GM19043 (cell line): ENCODE results near the gene PTPN9.
"Not testable (repeated sequence)": the region's sequence is repeated elsewhere in the genome, so short reads cannot be mapped to it uniquely, and the experiment has no call there.

Source experiments
- ATAC-seq: cut with Tn5 transposase; IDR thresholded peaks from one replicate; pipeline ENCODE4 v1.9.1; 2021; ENCODE audit warnings: low read depth; ENCODE audit not compliant: unreplicated experiment

The PTPN9 gene

DNA sequence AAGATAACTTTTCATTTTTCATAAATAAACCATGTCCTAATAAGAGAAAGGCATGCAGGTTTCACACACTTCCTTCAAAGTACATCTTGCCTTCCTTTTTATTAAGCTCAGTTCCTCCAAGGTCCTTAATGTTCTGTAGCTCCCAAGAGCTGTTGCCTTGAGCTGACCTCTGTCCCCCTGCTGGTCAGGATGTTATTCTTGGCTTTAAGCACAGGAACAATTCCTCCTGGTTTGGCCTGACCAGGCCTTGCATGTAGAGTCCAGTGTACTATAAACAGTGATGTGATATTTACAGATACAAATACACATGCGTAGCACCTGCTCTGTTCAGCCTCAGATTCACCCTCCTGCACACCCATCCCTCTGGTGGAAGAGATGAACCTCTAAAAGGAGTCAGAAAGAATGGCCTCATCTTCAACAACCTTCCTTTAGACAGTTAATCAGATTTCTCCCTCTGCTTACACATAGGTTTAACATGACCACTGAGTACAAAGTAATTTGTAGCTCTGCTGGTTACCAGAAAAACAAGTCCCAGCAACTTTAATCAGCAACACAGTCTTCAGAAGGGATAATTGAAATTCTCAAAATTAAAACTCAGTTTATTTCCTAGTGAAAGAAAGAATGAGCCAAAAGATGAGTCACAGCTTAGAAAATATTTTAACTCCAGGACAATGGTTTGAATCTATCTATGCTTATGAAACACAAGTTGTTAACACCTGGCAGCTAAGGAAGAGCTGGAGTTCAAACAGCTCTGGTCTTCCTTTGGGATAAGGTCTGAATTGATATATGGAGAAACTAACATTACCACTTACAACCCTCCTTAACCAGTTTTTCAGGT is 46.5 kb downstream of the PTPN9 start:
- ATAC-seq = no peak

DNA sequence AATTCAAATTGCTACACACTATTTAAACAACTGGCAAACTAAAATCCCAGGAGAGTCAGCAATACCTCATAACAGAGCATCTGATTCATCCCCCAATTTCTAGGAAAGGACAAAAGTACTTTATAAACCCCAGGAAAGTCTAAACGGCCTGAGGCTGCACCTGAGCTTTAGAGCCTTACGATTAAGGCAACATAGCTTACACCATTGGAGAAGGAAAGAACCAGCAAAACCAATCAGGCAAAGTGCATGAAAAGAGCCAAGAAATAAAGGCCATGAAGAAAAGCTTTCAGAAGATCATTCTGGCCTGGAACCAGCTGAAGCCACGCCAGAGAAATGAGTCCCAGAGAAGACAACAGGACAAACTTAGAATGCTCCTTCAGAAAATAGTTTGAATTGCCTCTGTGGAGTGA is 48.1 kb downstream of the PTPN9 start:
- ATAC-seq = no peak

- ATAC-seq = no peak
Measured at GRCh38 chr15:75530169-75530568, 48.9 kb downstream of the PTPN9 start.

- not testable (repeated sequence) for ATAC-seq
Measured at GRCh38 chr15:75525756-75526155, 53.4 kb downstream of the PTPN9 start.

DNA sequence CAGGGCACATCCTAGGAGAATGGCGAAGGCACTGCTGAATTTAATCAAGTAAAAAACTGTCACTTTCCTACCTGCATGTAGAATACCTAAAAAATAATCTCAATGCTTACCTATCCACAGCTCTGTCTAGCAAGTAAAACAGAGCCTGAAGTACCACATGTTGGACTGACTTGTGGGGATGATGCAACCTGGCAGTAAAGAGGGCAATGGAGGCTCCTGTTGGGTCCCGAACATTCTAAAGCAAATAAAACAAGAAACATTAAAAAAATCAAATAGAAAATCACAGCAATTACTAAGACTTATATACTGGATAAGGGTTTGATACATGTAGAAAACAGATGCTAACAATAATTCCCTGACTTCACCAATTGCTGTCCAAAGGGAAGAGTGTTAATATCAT is 56.1 kb downstream of the PTPN9 start:
- ATAC-seq = no peak

DNA sequence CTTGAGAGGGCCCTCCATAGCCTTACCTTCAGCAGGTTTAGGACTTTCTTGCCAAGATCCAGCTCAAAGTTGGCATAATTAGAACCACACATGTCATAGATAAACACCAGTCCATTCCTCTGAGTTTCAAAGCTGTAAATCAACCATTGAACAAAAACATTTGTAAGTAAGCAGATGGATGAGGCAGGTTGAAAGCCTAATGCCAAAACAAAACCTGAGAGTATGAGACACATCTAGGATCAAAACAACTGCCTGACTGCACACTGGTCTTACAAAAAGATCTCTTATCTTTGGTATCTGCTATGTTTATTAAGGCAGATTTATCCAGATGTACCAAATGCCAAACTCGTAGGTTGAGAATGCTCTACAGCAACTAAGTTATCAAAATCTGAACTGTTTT is 61.9 kb downstream of the PTPN9 start:
- ATAC-seq = no peak

GRCh38 chr15:75508840-75509532 is 70.1 kb downstream of the PTPN9 start:
- ATAC-seq = no peak

DNA sequence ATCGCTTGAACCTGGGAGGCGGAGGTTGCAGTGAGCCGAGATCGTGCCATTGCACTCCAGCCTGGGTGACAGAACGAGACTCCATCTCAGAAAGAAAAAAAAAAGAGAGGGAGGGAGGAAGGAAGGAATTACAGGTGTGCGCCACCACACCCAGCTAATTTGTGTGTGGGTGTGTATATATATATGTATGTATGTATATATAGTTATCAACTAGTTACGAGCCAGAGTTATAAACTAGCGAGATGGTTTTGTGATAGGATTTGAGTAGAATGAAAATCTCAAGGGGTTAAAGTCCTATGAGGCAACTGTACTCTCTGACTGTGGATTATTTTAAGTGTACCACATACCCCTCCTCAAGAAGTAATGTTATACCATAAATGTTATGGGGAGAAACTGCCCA is 76.8 kb downstream of the PTPN9 start:
- ATAC-seq = no peak

GRCh38 chr15:75493732-75494131 is 85.4 kb downstream of the PTPN9 start:
- no peak for ATAC-seq

- ATAC-seq = no peak
Measured at GRCh38 chr15:75483961-75484360, 95.2 kb downstream of the PTPN9 start.

DNA sequence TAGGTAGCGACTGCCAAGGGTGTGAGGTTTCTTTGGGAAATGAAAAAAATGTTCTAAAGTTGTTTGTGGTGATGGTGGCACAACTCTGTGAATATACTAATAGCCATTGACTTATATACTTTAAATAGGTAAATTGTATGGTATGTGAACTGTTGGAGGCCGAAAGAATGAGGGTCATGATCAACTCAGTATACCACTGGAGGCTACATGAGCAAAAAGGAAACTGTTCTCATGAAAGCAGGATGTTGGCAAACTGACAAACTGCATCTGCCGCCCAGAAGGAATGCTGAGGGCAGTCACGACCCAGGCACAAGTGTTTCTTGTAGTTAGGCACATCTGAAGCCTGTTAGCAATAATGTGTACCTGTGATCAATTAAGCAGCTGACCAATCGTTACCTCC is 95.6 kb downstream of the PTPN9 start:
- not testable (repeated sequence) for ATAC-seq

DNA sequence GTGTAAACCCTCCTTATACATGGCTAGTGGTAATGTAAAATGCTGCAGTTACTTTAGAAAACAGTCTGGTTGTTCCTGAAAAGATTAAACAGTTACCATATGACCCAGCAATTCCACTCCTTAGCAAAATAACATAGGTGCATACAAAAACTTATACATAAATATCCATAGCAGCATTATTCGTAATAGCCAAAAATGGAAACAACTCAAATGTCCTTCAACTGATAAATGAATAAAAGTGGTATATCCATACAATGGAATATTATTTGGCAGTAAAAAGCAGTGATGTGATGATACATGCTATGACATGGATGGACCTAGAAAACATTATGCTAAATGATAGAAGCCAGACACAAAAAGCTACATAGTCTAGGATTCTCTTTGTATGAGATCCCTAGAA is 96.0 kb downstream of the PTPN9 start:
- no peak for ATAC-seq

DNA sequence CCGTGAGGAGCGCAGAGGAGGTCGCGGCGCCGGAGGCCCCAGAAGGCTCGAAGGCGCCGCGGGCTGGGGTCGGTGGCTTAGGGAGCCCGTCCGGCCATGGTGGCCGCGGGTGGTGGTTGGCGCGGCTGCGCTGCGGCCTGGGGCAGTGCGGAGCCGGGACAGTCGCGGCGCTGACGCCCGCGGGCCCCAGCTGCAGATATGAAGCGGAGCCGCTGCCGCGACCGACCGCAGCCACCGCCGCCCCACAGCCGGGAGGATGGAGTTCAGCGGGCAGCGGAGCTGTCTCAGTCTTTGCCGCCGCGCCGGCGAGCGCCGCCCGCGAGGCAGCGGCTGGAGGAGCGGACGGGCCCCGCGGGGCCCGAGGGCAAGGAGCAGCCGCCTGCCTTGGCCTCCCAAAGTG is 98.7 kb downstream of the PTPN9 start:
- not testable (repeated sequence) for ATAC-seq

- no peak for ATAC-seq
Measured at GRCh38 chr15:75479670-75480069, 99.4 kb downstream of the PTPN9 start.

DNA sequence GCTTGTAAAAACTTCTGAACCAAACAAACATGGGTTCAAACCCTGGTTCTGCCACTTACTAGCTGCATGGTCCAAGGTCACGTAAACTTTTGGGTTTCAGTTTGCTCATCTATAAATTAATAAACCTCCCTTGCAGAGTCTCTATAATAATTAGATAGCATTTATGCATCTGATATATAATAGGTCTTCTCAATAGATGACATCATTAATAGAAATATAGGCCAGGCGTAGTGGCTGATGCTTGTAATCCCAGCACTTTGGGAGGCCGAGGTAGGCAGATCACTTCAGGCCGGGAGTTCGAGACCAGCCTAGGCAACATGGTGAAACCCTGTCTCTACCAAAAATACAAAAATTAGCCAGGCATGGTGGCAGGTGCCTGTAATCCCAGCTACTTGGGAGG is 102.0 kb downstream of the PTPN9 start:
- not testable (repeated sequence) for ATAC-seq

GRCh38 chr15:75468913-75469598 is 110.1 kb downstream of the PTPN9 start:
- ATAC-seq = no peak

GRCh38 chr15:75460646-75461045 is 118.5 kb downstream of the PTPN9 start:
- ATAC-seq = no peak

DNA sequence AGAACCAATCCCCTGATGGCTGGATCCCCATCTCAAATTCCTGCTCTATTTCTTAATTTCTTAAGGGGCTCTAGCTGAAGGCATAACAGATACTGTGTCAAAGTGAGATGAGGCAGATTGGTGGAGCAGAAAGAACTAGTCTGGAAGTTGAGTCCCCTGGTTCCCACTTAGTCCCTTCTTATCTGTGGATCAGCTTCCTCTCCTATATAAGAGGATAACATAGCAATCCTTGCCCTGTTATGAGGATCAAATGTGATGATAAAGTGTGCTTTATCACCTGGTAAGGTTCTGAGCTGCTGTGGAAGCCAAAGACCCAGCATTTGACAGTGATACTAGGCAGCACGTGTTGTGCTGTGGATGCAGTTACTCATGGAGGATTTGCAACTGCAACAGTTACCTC is 119.5 kb downstream of the PTPN9 start:
- ATAC-seq = no peak

DNA sequence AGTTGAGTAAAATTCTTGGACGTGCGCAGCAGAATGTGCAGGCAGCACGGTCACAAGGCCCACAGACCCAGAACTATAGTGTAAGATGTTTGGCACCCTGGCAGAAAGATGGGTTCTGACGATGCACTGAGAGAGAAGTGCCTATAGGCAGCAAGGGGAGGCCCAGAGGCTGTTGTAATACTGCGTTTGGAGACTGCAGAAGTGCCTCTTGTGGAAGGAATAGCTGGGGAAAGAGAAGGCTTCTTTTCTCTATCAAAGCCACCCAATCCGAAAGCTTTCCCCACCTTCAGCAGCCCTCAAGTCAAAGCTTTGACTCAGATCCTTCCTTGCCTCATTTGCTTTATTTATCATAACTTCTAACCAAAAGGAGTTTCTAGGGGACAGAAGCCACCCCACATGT is 122.4 kb downstream of the PTPN9 start:
- no peak for ATAC-seq

GRCh38 chr15:75455982-75456531 is 123.1 kb downstream of the PTPN9 start:
- ATAC-seq = no peak

DNA sequence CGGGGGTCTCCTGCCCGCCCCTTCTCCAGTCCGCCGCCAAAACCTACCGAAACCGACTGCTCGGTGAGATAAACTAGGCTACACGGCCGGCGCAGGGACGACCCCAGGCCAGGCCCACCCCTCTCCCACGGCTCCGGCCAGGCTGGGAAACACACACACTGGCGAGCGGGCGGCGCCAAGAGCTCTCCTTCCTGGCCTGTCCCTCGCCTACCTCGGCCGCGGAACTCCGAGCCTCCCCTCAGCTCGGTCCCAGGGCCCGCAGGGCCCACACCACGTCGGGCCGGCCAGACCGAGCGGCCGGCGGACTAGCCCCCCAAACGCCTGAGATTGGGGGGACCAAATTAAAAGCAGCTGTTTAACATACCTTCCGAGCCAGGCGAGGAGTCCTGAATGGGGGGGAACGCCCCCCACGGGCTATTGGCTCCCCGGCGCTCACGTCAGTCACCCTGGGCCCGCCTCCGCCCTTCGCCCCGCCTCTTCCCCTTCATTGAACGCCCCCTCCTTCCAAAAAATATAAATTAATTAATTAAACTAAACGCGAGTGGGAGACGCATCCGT is 123.6 kb downstream of the PTPN9 start:
- ATAC-seq = no peak
